Cerebellar cortex (tissue), 1 donor: ENCODE data around the gene SWT1.
"Not testable (repeated sequence)": the region's sequence is repeated elsewhere in the genome, so short reads cannot be mapped to it uniquely, and the experiment has no call there.

Source experiments
- DNase-seq: peaks from one replicate; pipeline ENCODE4 v3.0.0-alpha.2; 2015; ENCODE audit warnings: low spot score

Gene SWT1

DNA sequence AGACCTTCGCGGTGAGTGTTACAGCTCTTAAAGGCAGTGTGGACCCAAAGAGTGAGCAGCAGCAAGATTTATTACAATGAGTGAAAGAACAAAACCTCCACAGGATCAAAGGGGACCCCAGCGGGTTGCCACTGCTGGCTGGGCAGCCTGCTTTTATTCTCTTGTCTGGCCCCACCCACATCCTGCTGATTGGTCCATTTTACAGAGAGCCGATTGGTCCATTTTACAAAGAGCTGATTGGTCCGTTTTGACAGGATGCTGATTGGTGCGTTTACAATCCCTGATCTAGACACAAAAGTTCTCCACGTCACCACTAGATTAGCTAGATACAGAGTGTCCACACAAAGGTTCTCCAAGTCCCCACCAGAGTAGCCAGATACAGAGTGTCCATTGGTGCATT, 164.1 kb downstream of the SWT1 start:
- DNase-seq: not testable (repeated sequence)

DNA sequence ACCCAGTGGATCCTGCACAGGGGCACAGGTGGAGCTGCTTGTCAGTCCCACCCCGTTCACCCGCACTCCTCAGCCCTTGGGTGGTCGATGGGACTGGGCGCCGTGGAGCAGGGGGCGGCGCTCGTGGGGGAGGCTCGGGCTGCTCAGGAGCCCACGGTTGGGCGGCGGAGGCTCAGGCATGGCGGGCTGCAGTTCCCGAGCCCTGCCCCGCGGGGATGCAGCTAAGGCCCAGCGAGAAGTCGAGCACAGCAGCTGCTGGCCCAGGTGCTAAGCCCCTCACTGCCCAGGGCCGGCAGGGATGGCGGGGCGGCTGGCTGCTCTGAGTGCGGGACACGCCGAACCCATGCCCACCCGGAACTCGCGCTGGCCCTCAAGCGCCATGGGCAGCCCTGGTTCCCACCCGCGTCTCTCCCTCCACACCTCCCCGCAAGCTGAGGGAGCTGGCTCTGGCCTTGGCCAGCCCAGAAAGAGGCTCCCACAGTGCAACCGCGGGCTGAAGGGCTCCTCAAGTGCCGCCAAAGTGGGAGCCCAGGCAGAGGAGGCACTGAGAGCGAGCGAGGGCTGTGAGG, 164.8 kb downstream of the SWT1 start:
- DNase-seq: not testable (repeated sequence)

DNA sequence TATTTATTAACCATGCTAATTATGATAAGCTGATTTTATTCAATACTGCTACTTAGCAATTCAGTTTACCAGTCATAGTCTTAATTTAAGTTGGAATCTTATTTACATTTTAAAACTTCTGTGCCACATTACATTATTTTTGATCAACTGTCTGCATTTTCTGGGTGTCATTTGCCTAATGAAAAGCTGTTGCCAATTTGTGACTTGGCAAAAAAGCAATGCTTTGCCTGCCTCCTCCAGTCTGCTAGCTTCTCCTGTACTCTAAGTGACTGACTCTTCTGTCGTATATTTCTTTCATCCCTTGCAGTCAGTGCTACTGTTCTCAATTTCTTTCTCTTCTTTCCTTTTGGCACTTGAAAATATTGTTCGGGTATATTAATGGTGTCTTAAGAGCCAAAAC, 165.7 kb downstream of the SWT1 start:
- DNase-seq: no peak

DNA sequence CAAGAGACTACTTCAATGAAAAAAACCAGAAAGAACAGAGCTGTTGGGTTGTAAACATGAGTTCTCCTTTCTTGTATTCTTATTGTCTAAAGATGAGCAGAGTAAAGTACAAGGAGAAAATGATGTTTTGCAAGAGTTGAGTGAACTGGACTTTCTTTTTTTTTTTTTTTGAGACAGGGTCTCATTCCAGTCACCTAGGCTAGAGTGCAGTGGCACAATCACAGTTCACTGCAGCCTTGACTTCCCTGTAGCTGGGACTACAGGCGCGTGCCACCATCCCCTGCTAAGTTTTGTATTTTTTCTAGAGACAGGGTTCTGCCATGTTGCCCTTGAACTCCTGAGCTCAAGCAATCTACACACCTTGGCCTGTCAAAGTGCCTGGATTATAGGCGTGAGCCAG, 167.2 kb downstream of the SWT1 start:
- no peak for DNase-seq

DNA sequence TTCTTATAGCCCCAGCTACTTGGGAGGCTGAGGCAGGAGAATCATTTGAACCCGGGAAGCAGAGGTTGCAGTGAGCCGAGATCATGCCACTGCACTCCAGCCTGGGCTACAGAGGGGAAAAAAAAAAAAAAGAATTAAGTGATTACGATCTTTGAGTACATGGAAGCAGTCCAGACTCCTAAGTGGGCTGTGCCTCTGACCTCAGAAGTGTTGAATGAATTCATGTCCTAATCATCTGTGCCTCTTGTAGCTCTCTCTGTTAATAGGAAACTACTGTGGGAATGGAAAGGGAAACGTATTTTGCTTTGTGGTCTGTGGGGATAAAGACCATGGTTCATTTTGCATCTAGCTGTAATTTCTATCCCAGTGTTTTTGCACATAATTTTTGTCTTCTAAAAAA, 168.4 kb downstream of the SWT1 start:
- DNase-seq: no peak

DNA sequence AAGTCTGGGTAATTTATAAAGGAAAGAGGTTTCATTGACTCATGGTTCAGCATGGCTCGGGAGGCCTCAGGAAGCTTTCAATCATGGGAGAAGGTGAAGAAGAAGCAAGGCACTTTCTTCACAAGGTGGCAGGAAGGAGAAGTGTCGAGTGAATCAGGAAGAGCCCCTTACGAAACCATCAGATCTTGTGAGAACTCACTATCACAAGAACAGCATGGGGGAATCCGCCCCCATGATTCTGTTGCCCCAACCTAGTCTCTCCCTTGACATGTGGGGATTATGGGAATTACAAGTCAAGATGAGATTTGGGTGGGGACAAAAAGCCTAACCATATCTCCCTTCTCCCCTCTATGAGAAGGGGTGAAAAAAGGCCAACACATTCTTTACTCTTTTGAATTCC, 171.3 kb downstream of the SWT1 start:
- no peak for DNase-seq

DNA sequence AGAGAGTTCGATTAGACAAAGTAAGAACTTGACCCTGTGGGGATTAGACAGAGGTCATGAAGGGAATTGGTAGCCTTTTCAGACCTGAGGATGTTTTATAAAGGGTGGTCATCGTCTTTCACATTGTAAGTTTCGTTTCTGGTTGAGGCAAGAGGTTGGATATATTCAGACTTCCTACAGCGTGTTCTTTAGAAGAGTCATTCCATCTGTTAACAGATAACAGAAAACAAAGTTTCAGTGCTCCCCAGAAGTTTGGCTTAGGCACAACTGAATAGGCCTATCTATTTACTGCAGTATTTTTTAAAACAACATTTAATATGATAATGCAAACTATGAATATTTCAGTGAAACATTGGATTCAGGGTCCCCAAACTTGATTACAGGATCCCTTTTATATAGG, 177.2 kb downstream of the SWT1 start:
- no peak for DNase-seq

DNA sequence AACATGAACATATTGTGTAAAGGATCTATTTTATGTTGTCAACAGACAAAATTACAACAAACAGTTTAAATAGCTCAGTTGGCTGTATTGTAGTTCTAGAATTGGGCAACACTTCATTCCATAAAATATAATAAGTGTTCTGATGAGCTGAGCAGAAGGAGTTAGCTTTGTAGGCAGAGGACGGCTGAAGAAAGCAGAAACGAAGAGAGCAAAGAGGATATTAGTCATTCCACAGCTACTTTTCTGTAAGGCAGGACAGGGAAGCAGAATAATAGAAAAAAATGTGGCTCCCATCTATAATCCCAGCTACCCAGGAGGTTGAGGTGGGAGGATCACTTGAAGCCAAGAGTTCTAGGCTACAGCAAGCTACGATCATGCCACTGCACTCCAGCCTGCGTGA, 180.3 kb downstream of the SWT1 start:
- DNase-seq: no peak

DNA sequence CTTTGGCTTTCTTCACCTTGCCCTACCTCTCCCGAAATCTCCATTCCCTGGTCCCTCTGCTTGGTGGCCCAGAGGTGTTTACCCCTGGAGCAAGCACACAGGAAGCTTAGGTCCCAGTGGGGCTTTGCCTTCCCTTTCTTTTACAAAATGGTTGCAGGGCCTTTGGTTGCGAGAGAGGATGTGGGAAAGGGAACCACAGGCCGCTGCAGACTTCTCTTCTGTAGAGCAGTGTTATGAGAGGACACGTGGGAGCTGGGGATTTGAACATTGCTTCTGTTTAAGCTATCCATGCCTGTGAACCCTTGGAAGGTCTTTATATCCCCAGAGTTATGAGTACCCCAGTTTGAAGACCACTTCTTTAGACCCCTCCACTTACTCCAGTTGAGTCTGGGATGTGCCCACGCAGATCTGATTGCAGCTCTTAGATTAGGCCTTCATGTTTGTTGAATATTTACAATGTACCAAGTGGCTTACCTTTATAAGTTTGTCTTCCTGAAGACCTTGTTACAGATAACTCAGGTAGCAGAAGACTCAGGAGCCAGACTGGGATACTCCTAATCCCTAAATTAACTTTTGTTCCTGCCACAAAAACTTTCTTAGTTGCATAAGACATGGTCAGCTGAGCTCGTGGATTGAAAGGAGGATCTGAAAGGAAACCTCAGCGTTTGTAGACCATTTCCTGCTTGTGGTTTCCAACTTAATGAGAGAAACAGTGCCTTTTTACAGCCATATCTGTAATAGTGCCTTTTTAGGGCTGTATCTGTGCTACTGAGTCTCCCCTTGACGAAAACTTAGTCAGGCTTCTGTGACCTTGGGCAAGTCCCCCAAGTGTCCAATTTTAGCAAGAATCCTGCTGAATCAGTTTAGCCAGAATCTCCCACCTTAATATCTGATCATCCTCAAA, 182.0 kb downstream of the SWT1 start:
- DNase-seq: no peak

DNA sequence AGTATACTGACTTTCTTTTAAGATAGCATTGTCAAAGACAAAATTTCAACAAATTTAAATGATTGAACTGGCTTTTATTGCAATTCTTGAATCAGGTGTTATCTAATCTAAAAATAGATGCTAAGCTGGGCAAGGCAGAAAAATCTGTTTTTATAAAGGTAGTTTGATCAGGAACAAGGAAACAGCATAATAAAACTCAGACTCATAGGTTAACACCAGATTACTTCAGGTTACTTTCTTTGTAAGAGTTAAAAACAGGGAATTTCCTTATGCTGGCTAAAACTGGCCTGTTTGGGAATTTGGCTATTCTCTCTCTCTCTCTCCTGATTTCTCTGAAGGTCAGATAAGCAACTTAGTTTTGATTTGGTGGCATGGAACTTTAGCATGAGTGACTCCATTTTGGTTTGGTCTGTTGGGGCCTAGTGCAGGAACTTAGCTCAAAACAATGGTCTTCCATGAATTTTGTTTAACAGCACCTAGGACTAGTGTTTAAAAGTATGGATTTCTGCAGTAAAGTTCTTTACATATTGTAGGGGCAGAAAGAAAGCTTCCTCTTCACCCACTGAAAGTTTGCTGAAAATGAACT, 184.3 kb downstream of the SWT1 start:
- no peak for DNase-seq
